ENCODE data around the gene SIRPG.
"Not testable (repeated sequence)": the region's sequence is repeated elsewhere in the genome, so short reads cannot be mapped to it uniquely, and the experiment has no call there.

The SIRPG gene

GRCh38 chr20:1657556-1658334, at the start of gene SIRPG:
SIRPG (minus strand) TSS chr20:1657779; CDS start chr20:1657714, 65 bp downstream.
- DNase-seq: no peak

GRCh38 chr20:1706887-1707286, 49.3 kb upstream of the SIRPG start:
- DNase-seq: not testable (repeated sequence)

DNA sequence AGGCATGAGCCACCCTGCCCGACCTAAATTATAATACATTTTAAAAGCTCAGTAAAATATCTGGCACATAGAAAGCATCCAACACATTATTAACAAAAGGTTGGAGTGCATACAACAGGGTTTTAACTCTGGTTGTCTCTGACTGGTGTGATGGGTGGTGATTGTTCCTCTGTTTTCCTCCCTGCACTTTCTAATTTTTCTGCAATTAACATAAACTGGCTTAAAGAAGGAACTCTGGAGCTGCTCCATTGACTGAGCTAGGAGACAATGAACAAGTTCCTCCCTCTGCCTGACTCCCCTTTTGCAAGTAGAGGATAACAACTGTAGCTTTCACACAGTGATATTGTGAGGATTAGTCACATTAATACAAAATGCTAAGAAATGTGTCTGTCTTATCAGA, 48.5 kb upstream of the SIRPG start:
- no peak for DNase-seq

- DNase-seq: no peak
Measured at GRCh38 chr20:1702855-1703254, 45.3 kb upstream of the SIRPG start.

- peak in 1 of 2 donors; percentile 57 for DNase-seq
Measured at GRCh38 chr20:1702328-1702727, 44.7 kb upstream of the SIRPG start.

DNA sequence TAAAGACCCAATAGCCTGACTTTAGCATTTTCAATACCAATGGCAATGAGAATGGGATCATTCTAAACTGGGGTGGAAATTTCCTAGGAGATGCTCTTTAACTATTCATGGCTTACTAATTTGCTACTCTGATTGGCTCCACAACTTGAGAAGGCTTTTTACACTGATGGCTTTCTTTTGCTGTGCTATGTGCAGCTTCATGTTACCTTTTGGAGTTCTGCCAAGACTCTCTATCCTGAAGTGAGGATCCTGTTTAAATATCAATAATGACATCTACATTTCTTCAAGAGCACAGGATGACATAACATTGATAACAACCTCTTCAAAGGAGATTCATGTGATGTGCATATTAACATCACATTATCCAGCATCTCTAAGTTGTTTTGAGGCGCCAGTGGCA, 43.4 kb upstream of the SIRPG start:
- no peak for DNase-seq

DNA sequence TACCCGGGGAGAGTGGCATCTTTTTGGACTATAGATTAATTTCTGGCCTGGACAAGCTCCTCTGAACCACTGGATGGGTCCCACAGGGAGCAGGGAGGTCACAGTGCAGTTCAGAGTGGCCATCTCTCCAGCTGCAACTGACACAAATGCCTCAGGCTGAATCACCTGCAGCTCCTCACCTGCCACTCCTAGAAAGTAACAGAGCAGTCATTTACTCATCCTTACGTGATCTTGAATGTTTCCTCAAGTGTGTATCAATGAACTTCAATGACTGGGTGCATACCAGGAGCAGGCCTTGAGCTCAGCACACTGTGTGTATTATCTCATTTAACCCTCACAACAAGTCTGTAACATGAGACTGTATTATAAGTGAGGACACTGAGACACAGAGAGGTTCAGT, 40.0 kb upstream of the SIRPG start:
- no peak for DNase-seq

DNA sequence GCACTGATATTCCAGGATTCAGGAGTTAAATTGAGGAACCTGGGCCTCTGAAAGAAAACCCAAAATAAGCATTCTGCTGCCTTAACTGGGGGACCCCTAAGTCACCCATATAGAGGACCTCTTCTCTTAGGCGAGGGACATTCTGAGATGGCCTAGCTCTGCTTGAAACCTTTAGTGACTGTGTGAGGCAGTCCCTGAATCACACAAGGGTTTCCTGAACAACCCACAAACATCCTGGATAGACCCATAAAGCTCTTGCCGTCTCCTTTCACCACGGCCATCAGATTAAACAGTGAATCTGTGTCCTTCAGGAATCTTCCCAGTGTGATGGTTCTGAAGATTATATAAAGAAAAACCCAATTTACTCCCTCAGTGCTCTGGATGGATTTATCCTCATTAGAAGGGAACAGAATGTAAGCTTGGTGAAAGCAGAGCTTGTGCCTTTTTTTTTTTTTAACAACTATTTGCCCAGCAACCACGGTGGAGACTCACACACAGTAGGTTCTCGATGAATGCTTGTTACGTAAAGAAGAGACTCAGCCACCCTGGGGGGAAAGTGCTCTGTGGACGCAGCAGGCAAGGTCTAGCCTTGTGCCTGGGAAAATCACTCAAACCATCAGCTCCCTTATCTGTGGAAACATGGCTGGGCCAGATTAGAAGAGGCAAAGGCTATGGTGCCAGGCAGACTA, 39.1 kb upstream of the SIRPG start:
- no peak for DNase-seq

- no peak for DNase-seq
Measured at GRCh38 chr20:1694672-1695071, 37.1 kb upstream of the SIRPG start.

- DNase-seq: no peak
Measured at GRCh38 chr20:1693427-1693826, 35.8 kb upstream of the SIRPG start.

GRCh38 chr20:1689721-1690120, 32.1 kb upstream of the SIRPG start:
- DNase-seq: no peak

GRCh38 chr20:1688886-1689538, 31.4 kb upstream of the SIRPG start:
- no peak for DNase-seq

DNA sequence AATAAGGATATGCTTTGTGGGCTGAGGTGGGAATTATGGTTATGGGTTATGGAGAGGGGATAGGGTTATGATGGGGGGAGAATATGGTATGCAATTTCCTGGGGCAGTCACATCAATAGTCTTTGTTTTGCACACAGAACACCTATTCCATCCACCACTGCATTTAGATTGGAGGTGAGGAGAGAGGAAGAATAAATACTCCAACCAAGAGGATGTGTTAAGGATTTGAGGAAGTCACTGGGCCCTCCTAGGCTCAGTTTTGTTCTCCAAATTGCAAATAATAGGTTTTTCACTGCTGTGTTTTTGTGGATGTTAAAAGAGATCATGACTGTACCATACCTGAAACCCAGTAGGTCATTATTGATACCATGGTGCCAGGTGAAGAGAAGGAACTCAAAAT, 29.5 kb upstream of the SIRPG start:
- DNase-seq: no peak

DNA sequence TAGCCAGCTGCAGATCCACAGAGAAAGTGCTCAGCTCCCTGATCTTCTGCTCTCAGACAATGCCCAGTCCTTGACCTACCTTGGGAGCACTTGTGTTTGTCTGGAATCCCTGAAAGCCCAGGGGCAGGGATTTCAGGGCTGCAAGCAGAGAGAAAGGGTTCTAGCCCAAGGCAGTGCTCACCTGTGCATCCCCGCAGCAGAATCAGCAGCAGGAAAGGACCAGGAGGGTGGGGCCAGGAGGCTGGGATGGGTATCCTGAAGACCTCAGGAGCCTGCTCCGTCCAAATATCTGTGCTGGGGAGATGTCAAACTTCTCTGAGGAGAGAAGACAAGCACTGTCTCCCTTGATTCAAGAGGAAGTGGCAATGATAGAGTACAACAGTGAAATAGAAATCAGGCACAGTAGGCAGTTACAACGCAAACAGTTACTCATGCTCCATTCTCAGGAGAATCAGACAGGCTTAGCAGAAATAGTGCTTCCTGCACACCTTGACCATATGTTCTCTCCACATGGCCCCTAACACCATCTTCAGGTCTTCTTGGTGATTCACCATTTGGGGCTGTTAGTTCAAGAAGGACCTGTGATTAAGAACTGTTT, 28.7 kb upstream of the SIRPG start:
- no peak for DNase-seq

DNA sequence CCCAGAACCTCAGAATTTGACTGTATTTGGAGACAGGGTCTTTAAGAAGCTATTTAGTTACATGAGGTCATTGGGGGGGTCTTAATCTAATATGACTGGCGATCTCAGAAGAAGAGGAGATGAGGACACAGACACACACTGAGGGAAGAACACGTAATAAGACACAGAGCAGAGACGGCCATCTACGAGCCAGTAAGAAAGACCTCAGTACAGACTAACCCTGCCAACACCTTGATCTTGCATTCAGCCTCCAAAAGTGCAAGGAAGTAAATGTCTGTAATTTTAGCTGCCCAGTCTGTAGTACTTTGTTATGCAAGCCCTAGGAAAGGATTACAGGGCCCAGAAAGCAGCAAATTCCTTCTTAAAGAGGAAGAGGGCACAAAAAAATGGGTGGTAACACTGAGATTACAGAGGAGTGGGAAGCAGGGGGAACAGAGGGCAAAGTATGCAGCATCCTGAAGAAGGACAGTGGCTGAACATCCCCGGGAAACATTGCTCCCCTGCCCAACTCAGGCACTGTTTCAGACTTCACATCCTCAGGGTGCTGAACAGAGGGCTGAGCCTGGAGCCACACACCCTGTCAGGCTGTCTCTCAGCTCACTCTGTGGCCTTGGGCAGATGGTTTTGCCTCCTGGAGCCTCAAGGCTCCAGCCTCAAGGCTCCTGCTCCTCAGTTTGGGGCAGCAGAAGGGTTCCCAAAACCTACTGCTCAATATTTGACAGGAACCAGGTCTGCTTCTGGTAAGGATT, 27.9 kb upstream of the SIRPG start:
- no peak for DNase-seq

DNA sequence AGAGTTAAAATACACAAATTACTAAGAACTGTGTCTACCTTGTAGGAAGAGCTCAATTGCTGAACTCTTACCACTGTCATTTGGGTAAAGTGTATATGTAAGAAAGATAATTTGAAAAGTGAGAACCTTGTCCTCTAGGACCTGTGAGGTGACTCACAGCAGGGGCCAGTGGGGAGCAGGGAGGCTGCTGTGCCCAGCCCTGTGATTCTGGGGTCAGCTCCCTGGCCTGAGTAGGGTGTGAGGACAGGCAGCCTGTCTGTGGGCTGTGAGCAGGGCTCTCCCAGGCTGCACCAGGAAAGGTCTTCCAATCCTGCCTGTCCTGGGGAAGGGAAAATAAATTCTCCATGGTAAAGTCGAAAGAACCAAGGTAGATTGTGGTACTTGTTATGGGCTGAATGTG, 27.3 kb upstream of the SIRPG start:
- no peak for DNase-seq

GRCh38 chr20:1676650-1677049, 19.1 kb upstream of the SIRPG start:
- no peak for DNase-seq

- no peak for DNase-seq
Measured at GRCh38 chr20:1674990-1675780, 17.6 kb upstream of the SIRPG start.

- no peak for DNase-seq
Measured at GRCh38 chr20:1674361-1674760, 16.8 kb upstream of the SIRPG start.

DNA sequence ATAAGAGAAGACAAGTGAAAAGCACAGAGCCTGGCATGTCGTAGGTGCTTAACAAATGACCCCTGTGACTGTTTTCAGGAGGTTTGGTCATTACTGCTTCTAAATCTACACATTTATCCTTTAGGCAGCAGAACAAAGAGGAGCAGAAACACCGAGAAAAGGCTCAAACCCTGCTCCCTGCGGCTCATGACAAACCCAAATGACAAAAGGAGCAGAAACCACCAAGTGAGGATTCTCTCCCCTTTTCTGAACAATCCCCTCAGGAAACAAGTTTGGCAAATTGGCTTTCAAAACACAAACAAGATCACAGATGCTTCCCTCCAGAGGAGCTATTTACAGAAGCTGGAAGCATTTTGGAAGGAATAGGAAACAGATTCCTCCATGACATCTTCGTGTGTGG, 15.8 kb upstream of the SIRPG start:
- no peak for DNase-seq

DNA sequence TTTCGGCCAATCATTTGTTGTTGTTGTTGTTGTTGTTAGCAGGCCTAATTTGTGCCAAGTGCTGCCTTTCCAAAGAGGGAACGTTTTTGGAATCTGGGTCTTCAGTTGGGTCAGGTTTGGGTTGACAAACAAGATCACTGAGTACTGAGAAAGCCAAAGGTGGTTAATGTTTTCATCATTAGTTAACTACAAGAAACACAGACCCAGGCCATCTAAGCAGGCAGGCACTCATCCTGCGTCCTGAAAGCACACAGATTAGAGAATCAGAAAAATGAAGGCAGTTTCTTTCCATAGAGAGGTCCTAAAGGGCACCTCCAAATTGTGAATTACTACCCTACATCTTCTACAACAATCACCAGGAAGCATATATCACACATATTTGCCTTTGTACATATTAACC, 15.1 kb upstream of the SIRPG start:
- no peak for DNase-seq

Data from bone marrow (tissue), 2 donors.